Effector memory CD4-positive, alpha-beta T cell (primary cell): ENCODE measurements around the gene INPP5E.
A peak's percentile ranks its signal among the peaks of the same experiment; 100 is the strongest.

Experiments
- DNase-seq, 3 donors: peaks; one replicate each; pipeline ENCODE4 v3.0.0-alpha.2; 2020
- H3K27ac ChIP-seq: 2 replicates; pipeline ENCODE4 v1.7.0; 2013; ENCODE audit warnings: mild to moderate bottlenecking, low read length, moderate library complexity; ENCODE audit not compliant: insufficient read depth, poor library complexity, severe bottlenecking
- H3K27me3 ChIP-seq: replicated peaks from 2 replicates; pipeline ENCODE4 v1.7.0; 2013; ENCODE audit warnings: mild to moderate bottlenecking, low read length; ENCODE audit not compliant: insufficient read depth, control insufficient read depth, poor library complexity, severe bottlenecking
- H3K36me3 ChIP-seq: 2 replicates; pipeline ENCODE4 v1.7.0; 2013; ENCODE audit warnings: mild to moderate bottlenecking, low read length, moderate library complexity; ENCODE audit not compliant: control insufficient read depth, insufficient read depth
- H3K4me1 ChIP-seq: 2 replicates; pipeline ENCODE4 v1.7.0; 2013; ENCODE audit warnings: low read length, mild to moderate bottlenecking; ENCODE audit not compliant: control insufficient read depth, insufficient read depth, poor library complexity, severe bottlenecking
- H3K4me3 ChIP-seq: 2 replicates; pipeline ENCODE4 v1.7.0; 2013; ENCODE audit warnings: low read length, low read depth, mild to moderate bottlenecking; ENCODE audit not compliant: insufficient read depth, poor library complexity, severe bottlenecking
- H3K9me3 ChIP-seq: 2 replicates; pipeline ENCODE4 v1.7.0; 2013; ENCODE audit warnings: mild to moderate bottlenecking, low read length, moderate library complexity; ENCODE audit not compliant: control insufficient read depth

INPP5E gene

DNA sequence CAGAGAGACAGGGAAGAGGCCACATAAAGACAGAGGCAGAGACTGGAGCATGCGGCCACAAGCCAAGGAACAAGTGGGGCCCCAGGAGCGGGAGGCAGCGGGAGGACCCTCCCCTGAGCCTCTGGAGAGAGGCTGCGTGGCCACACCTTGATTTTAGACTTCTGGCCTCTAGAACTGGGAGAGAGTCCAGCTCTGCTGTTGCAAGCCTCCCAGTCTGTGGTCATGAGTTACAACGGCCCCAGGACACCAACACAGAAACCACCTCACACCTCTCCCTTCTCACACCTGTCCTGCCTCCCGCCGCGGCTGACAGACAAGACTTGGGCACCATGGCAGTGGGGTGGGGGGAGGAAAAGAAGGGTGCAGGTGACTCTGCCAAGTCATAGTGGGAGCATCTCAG is 2.2 kb downstream of the INPP5E start:
- H3K36me3 ChIP-seq = peaks cover 18% of the 10 kb centered on the region
- H3K4me3 ChIP-seq = no peak overlapping the region
- no peak for DNase-seq
- no peaks in the 10 kb centered on the region for H3K27me3 ChIP-seq
- H3K4me1 ChIP-seq = peaks cover 18% of the 10 kb centered on the region
- no peaks in the 10 kb centered on the region for H3K9me3 ChIP-seq
- H3K27ac ChIP-seq = peak overlapping the region; percentile 32

DNA sequence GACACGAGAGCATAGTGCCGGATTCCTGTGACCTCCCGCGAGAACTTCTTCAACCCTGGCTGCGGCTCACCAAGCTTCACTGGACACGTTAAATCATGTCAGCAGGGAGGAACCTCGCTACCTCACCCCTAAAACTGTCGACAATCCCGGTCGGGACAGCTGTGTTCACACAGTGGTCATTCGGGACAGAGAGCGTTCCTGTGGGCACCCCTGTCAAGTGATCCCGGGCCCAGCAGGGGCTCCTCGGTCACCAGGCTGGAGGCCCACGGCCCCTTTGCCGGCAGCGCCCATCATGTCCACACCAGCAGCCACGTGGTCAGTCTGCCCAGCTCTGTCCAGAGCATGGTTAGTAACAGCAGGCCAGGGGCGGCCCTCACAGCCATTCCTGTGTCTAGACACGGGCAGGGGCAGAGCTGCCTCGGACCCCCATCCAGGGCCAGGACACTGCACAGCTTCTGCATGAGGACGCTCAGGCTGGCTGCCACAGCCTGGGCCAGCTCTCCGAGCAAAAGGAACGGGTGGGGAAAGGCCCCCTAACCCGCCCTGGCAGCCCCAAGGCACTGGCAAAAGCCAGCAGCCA is 3.5 kb downstream of the INPP5E start:
- no peak overlapping the region for H3K4me3 ChIP-seq
- DNase-seq = no peak
- peaks cover 18% of the 10 kb centered on the region for H3K4me1 ChIP-seq
- no peaks in the 10 kb centered on the region for H3K27me3 ChIP-seq
- no peaks in the 10 kb centered on the region for H3K9me3 ChIP-seq
- no peak overlapping the region for H3K27ac ChIP-seq
- peaks cover 15% of the 10 kb centered on the region for H3K36me3 ChIP-seq

DNA sequence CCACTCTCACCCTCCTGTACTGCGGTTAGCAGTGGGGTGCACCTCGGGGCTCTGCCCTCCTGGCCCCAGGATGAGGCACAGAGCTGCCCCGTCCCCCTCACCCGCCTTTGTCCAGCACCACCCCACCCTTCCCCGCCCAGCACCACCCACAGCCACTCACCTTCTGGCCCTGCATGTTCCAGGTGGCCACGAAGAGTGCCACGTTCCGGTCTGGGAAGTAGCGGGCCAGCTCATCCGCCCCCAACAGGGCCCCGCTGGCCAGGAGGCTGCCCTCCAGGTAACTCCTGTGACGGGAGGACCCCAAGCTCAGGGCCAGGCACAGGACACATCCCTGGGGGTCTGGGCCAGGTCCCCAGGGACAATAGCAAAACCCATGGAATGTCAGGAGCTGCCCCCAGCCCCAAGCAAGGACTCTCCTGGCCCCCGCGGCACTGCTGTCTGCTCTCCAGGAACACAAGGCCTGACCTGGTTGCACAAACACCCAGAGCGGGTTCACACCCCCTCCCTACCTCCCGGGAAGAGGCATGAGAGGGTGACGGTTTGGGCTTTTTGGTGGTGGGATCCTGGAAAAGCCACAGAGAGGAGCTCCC is 5.0 kb downstream of the INPP5E start:
- peaks cover 25% of the 10 kb centered on the region for H3K36me3 ChIP-seq
- DNase-seq = no peak
- H3K4me1 ChIP-seq = peaks cover 15% of the 10 kb centered on the region
- no peak overlapping the region for H3K4me3 ChIP-seq
- H3K27me3 ChIP-seq = no peaks in the 10 kb centered on the region
- H3K9me3 ChIP-seq = no peaks in the 10 kb centered on the region
- no peak overlapping the region for H3K27ac ChIP-seq

DNA sequence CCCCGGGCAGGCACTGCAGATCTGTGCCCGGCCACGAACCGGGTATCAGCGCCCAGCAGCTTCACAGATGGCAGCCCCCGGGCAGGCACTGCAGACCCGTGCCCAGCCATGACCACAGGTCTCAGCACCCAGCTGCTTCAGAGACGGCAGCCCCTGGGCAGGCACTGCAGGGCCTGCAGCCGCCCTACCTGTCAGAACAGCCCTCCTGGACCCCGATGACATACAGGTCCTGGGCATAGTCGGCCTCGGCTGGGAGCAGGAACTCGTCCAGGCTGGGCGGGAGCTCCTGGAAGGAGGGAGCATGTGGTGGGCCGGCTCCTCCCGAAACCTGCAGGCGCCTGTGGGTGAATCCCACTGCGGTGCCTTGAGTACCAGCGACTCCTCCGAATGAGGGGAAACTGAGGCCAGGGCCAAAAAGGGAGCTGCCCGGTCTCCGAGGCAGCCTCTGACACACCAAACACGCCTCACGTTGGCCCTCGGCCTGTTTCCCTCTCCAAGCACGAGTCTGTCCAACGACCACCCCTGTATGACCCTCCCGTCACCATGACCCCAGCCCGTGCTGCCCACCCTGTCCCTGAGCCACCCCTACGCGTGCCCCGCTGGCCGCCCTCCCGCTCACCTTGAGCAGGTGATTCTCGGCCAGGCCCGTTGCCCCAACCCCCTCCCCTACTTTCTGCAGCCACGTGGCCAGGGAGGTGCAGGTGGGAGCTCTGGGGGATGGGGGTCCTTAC is 5.6 kb downstream of the INPP5E start:
- no peak overlapping the region for H3K4me3 ChIP-seq
- no peak for DNase-seq
- no peaks in the 10 kb centered on the region for H3K9me3 ChIP-seq
- H3K27ac ChIP-seq = no peak overlapping the region
- H3K4me1 ChIP-seq = peaks cover 15% of the 10 kb centered on the region
- no peaks in the 10 kb centered on the region for H3K27me3 ChIP-seq
- peaks cover 32% of the 10 kb centered on the region for H3K36me3 ChIP-seq

DNA sequence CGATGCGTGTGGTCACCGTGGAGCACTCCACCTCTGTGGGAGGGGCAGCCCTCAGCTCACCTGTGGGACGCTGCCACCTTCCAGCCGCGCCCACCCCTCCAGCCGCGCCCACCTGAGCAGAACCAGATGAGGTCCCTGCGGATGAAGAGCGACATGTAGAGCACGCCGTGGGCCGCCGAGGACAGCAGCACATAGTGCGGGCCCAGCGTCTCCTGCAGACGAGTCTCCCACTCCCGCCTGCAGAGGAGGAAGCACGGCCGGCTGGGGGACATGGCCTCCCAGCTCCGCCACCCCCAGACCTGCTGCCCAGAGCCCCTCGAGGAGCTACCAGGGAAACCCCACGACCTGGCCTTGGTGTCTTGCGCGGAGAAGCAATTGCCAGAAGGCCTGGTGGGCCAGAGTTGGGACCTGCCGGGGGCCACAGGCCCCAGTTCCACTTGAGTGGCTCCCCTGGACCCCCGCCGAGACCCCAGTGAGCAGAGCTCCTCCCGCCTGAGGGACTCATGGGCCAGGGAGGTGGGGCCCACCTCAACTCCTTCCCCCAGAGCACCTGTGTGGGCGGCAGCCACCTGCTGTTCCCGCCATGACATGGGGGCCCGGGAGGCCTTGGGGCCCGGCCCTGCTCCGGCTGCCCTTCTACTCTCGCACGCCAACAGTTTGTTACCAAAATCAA is 6.5 kb downstream of the INPP5E start:
- no peak overlapping the region for H3K27ac ChIP-seq
- no peak for DNase-seq
- no peaks in the 10 kb centered on the region for H3K27me3 ChIP-seq
- no peak overlapping the region for H3K4me3 ChIP-seq
- peaks cover 36% of the 10 kb centered on the region for H3K36me3 ChIP-seq
- H3K9me3 ChIP-seq = no peaks in the 10 kb centered on the region
- peaks cover 12% of the 10 kb centered on the region for H3K4me1 ChIP-seq

DNA sequence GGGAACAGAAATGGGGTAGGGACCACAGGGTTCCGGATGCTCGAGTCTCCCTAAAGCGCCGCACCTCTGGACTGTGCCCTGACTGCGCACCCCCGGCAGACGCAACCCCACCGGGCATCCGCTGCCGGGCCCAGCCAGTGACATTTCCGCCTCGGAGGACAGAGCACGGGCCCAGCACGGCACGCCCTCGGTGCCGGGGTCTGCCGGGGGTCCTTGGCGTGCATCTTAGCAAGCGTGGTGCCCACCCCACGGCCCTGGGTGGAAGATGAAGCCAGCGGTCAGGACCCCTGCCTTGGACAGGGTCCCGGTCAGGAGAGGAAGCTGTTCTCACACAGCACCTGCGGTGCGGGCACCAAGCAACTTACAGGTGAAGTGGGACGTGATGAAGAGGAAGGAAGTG is 7.1 kb downstream of the INPP5E start:
- Histone ChIP-seq H3K4me1 (peaks cover 6% of the 10 kb centered on the region), H3K27me3 (no peaks in the 10 kb centered on the region), H3K9me3 (no peaks in the 10 kb centered on the region), H3K4me3 (no peak overlapping the region), H3K27ac (no peak overlapping the region), H3K36me3 (peaks cover 36% of the 10 kb centered on the region)
- no peak for DNase-seq

DNA sequence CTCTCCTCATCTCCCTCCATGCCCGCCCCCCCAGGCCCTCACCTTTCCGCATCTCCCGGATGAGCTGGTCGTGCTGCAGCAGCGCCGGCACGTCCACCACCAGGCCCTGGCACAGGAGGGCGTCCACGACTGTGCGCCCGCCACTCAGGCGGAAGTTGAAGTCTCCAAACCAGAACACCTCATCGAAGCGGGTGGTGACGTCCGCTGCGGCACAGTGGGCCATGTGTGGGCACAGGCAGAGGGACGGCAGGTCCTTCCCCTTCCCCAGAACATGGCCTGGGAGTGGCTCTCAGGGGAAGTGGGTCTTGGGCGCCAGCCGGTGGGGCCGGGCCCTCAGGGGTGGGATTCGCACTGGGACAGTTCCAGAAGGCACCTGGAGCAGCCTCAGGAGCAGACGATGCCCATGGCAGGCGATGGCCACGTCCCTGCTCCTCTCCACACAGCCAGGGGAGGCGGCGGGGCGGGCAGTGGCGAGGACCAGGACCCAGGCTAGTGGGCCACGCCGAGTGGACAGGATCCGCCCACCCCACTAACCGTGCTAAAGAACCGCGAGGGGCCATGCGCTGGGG is 7.8 kb downstream of the INPP5E start:
- Histone ChIP-seq H3K27ac (no peak overlapping the region), H3K36me3 (peaks cover 36% of the 10 kb centered on the region), H3K4me1 (no peaks in the 10 kb centered on the region), H3K4me3 (no peak overlapping the region), H3K9me3 (no peaks in the 10 kb centered on the region), H3K27me3 (no peaks in the 10 kb centered on the region)
- no peak for DNase-seq

DNA sequence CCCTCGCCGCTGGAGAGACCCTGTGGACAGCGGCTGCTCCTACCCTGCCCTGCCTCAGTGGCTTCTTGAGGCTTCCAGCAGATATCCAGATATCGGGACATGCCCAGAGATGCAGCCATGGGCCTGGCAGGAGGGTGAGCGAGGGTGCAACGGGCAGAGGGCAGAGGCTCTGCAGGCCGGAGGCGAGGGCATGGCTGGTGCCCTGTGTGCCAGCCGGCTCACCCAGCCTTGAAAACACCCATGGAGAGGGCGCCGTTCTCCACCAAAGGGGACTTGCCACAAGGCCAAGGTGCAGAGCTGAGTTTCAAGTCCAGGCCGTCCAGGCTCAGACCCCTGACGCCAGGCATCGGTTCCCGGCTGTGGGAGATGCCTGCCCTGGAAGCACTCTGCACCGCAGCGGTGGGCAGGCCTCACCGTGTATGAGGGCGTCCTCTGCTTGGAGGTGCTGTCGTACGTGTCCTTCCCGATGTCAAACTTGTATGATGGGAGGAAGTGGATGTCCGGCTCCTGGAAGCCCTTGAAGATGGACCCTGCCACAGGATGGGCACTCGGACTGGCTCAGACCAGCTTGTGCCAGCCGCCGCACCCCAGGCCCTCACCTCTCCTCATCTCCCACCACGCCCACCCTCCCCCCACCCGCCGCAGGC is 8.9 kb downstream of the INPP5E start:
- H3K4me3 ChIP-seq = no peak overlapping the region
- DNase-seq = no peak
- H3K4me1 ChIP-seq = no peaks in the 10 kb centered on the region
- H3K36me3 ChIP-seq = peaks cover 36% of the 10 kb centered on the region
- H3K27me3 ChIP-seq = no peaks in the 10 kb centered on the region
- no peak overlapping the region for H3K27ac ChIP-seq
- no peaks in the 10 kb centered on the region for H3K9me3 ChIP-seq

DNA sequence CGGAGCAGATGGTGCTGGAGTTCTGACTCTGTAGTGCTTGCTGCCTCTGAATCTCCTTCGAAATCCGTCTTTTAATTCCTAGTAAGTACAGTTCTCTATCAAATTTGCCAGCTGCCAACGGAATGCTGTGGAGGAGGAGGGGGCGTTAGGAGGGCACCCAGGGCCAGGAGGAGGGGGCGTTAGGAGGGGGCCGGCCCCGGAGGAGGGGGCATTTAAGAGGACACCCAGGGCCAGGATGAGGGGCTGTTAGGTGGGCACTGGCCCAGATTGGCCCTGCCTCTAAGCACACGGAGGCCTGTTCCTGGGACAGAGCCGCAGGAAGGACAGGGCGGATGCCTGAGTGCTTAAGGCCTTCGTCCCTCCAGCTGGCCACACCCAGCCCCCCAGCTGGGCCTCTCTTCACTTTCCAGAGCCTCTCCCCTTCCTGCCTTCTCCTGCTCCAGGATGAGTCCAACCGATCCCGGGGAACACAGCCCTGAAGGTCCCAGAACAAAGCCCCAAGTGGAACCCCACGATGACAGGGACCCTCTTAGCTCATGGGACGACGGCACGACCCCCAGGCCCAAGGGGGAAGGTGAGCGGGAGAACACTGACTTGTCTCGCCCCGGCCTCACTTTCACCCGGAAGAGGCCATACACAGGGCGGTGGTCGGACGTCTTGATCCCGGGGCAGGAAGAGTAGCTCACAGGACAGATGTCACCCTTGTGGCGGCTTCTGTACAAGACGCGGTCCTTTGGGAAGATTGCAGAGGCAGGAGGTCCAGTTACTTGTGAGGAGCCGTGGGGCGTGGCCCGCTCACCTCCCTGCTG is 9.8 kb downstream of the INPP5E start:
- H3K4me3 ChIP-seq = no peak overlapping the region
- no peak for DNase-seq

More for the DNA sequence above, 9.8 kb downstream of the INPP5E start:
- Histone ChIP-seq H3K27ac (no peak overlapping the region), H3K36me3 (peaks cover 37% of the 10 kb centered on the region), H3K27me3 (no peaks in the 10 kb centered on the region), H3K4me1 (no peaks in the 10 kb centered on the region), H3K9me3 (no peaks in the 10 kb centered on the region)
